NCI-H2081 treated with DMSO at 0.1 percent for 48 hours (cell line): ENCODE results near the gene RC3H2.

Source experiments
- DNase-seq: peaks from one replicate; lab custom pipeline; 2025; lab: John Stamatoyannopoulos, UW

Gene RC3H2

GRCh38 chr9:122800066-122801060 lies 104.8 kb downstream of the RC3H2 start, which contains the start of gene OR1K1:
Gene OR1K1 (plus strand): TSS chr9:122800123. CDS start chr9:122800123, 0 bp downstream.
- no peak for DNase-seq

DNA sequence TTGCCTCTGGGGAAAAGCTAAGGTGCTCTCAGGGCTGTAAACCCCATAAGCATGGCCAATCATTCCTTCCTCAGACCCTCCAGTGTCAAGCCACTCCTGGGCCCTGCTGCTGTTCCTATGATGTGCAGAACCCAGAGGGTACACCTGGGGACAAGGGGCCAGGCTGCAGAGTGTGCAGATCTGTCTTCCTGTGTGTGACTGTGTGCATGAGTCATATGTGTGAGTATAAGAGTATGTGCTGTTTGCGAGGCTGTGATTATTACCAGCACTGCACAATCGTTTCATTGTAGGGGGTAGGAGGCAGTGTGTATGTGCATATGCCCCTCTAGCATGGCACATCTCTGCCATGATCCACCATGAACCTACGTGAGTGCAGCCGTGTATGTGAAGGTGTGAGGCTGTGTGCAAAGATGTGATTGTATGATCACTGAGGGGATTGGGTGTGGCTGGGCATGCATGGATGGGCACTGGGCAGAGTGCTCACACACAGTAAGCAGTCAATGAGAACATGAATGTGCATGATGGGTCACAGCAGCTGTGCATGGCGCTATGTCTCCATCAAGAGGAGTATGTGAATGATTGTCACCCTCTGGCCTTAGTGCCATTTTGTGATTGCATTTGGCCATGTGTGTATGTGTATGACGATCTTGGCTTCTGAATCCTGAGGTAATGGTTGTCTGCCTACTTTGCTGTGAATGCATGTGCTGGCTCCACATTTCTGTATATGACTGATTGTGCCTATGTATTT lies 107.7 kb downstream of the RC3H2 start:
- no peak for DNase-seq
